HG02798 (cell line): ENCODE data around the gene BMP2K.
"Not testable (repeated sequence)": the region's sequence is repeated elsewhere in the genome, so short reads cannot be mapped to it uniquely, and the experiment has no call there.

Source experiments
- ATAC-seq: cut with Tn5 transposase; IDR thresholded peaks from one replicate; pipeline ENCODE4 v1.9.1; 2021; ENCODE audit warnings: mild to moderate bottlenecking; ENCODE audit not compliant: unreplicated experiment, poor library complexity

BMP2K gene

DNA sequence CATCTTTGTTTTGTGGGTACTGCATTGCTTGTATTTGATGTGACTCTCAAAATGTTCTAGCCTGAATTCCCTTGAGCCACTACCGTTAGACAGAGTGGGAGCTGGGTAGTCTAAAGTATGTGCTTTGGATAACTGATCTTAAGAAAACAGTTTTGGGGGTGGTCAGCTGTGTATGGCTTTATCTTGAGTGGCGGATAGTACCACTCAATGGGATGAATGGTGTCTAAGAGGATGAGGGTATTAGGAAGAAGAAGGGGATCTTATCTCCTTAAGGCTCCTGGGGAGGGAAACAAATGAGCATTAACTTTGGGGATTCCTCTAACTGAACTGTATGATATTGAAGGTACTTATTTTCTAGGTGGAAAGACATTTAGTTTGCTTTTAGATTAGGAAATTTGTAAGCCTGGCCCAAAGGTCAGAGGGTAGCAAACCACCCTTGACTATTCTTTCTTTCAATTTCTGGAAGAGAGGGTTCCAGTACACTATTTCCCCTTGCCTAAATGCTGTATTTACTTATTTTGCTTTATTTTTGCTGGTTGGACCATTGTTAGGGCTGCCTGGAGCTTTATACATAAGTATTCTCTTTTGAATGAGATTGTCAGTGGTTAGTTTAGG, 11.3 kb downstream of the BMP2K start:
- ATAC-seq, result no peak

DNA sequence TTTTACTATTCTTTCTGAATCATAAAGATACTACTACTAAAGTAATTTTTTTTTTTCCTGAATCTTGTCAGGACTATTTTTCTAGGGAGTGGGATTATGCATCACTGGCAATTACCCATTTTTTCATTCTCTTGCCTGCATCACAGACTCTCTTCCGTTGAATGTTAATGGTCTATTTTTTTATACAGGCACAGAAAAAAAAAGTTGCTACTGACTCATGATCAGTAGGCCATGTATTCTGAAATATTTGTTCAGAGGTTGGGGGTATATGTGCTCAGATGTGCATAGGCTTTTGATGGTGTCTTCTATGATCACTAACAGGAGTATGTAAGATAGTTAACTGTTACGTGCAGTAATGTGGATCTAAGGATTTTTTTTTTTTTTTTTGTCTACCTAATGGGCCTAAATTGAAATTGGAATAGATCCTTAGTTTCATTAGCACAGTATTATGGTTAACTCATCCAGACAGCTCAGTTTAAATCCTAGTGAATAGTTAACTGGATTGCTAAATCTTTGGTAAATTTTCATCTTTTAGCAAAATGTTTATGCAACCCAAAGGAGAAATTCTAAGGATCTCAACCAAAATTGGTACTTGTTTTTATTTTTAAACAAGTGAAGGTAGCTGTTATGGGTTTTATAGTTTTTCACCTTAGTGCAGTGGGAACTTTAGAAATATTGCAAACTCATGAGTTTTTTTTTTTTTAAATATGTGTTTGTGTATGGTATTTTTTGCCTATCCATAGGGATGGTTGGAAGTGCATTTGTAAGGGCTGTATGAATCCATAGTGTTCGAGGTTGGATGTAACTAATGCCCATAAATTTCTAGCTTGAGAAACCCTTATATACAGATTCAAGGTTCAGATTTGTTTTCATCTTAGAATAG, 12.1 kb downstream of the BMP2K start:
- no peak for ATAC-seq

DNA sequence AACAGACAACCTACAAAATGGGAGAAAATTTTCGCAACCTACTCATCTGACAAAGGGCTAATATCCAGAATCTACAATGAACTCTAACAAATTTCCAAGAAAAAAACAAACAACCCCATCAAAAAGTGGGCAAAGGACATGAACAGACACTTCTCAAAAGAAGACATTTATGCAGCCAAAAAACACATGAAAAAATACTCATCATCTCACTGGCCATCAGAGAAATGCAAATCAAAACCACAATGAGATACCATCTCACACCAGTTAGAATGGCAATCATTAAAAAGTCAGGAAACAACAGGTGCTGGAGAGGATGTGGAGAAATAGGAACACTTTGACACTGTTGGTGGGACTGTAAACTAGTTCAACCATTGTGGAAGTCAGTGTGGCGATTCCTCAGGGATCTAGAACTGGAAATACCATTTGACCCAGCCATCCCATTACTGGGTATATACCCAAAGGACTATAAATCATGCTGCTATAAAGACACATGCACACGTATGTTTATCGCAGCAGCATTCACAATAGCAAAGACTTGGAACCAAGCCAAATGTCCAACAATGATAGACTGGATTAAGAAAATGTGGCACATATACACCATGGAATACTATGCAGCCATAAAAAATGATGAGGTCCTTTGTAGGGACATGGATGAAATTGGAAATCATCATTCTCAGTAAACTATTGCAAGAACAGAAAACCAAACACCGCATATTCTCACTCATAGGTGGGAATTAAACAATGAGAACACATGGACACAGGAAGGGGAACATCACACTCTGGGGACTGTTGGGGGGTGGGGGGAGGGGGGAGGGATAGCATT, 19.7 kb downstream of the BMP2K start:
- ATAC-seq, result not testable (repeated sequence)

DNA sequence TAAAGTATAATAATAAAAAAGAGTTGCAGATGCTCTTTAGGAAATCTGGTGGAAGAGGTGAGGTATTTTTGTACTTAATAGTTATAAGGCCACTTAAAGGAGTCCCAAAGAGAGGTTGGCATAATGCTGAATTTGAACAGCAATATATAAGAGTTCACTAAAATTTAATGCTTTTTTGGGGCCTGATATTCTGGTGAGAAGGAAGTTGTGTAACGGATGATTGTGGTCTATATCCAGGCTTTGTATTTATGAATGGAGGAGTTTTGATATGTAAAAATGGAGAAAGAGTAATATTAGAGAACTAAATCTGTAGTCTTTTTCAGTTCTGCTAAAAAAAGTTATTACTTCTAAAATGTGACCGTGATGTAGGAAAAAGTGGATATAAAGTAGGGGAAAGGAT, 20.4 kb downstream of the BMP2K start:
- ATAC-seq, result no peak

DNA sequence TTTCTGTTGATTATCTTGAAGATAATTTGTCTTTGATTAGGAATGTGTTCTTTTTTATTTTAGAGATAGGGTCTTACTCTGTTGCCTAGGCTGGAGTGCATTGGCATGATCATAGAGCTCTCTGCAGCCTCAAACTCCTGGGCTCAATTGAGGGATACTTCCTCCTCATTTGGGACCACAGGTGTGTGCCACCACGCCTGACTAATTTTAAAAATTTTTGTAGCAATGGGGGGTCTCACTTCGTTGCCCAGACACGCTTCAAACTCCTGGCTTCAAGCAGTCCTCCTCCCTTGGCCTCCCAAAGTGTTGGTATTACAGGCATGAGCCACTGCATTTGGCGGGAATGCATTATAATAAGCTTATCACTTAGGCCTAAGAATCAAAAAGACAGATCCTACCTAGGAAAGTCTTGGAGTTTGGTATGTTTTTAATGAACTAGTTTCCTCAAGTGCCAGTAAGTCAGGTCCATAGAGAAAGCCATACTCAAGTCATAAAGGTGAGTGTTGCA, 21.7 kb downstream of the BMP2K start:
- ATAC-seq, result no peak

DNA sequence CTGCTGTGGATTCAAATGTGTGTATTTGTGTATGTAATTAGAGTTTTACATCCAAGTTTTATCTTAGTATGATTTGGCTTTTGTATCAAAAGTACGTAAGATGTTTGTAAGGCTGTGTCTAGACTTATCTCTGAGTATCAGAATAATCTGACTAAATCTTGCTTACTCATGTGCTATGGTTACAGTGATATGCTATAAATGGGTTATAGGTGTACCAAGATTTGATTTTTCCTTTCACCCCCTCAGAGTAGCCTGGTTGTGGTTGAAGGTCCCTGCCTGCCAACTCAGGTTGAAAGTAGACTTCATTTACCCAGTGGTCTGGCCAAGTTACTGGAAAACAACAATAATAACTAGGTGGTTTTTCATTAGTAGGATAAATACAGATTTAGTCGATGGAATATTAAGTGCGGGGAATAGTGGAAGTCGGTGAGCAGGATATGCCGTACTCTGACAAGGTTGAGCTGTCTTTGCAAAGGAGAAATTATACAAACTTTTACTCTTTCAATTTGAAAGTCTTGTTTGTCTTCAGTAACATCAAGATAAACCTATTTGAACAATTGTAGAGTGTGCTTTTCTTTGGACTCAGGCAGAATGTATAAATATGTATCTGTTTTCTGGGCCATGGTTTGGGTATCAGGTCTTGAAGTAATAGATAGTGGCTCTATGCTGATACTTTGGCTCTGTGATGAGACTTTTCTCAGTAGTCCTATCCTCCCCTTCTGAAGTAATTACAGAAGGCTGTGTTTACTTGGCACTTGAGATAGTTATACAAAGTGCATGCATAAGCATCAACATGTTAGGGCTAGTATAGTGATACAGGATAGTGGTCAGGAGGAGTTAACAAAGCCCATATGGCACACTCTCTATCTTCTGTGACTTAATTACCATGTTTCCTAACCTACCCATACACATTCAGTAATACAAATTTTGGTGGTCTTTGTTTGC, 23.7 kb downstream of the BMP2K start:
- ATAC-seq, result peak; percentile 61

DNA sequence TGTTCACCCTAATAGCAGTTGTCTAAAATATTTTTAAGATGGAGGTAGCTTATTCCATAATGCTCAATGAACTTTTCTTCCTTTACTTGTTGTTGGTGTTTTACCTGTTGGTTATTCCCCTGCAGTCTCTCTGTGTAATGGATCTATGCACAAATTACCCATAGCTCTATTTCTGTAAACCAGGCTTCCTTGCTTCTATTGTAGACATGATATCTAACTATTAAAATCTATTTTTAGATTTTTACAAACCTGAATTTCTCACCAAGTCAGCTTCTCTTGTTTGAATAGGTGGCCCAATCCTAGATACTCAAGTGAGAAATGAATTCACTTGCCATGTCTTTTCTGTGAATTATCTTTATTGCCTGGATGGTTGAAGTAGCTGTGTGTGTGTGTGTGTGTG, 24.8 kb downstream of the BMP2K start:
- ATAC-seq, result no peak

DNA sequence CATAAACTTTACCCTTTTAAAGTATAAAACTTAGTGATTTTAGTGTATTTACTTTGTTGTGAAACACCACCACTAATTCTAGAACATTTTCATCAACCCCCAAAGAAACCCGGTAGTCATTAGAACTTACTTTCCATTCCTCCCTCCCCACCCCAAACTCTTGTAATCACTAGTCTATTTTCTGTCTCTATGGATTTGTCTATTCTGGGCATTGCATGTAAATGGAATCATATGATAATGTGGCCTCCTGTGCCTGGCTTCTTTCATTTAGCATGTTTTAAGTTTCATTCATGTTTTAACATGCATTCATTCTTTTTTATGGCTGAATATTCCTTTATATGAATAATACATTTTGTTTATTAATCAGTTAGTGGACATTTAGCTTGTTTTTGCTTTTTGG, 27.8 kb downstream of the BMP2K start:
- no peak for ATAC-seq

DNA sequence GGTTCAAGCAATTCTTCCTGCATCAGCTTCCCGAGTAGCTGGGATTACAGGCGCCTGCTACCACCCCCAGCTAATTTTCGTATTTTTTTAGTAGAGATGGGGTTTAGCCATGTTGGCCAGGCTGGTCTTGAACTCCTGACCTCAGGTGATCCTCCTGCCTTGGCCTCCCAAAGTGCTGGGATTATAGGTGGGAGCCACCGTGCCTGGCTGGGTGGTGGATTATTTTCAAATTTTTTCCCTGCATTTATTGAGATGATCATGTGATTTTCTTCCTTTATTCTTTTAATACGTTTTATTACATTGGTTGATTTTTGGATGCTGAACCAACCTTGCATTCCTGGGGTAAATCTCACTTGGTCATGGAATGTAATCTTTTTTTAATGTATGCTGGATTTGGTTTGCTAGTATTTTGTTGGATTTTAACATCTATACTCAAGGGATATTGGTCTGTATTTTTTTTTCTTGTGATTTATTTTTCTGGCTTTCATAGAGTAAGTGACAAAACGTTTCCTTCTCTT, 30.9 kb downstream of the BMP2K start:
- ATAC-seq, result no peak

DNA sequence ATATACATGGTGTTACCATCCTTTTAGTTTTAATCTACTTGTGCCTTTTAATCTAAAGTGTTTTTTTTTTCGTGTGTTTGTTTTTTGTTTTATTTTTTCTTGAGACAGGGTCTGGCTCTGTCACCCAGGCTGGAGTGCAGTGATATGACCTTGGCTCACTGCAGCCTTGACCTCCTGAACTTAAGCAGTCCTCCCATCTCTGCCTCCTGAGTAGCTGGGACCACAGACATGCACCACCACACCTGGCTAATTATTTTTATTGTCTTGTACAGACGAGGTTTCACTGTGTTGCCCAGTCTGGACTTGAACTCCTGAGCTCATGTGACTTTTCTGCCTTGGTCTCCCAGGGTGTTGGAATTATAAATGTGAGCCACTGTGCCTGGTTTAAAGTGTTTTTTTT, 33.1 kb downstream of the BMP2K start:
- ATAC-seq, result no peak

DNA sequence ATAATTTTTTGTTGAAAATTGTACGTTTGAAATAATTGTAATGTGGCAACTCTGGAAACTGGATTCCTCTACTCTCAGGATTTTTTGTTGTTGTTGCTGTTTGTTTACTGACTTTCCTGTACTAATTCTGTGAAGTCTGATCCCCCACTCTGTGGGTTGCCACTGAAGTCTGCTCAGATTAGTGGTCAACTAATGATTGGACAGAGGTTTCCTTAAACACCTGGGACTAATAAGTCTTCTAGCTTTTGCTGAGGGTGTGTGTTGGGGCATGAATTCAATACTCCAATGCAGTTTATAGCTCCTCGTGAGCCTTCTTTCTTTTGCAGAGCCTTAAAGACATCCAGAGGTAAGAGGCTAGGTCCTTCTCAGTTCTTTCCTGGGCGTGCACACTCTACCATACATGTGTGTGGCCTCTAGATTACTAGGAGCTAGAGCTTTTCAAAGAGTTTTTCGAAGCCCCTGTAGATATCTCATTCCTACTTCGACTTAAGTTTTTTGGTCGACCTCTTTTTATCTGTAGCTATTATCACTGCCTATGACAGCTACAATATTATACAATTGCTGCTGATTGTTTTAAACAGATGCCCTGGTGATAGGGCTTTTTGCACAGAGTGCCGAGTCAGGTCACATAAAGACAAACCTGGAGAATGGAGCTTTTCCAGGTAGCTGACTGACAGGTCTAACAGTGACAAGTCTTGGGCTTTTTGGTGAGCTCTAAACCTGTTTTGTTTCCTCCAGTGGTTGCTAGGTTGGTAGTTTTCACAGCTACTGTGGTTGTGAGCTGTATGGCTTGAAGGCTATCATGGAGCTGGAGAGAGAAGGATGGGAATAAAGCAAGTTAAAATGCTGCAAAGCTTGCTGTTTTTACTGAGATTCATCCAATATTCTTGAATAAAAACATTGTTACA, 34.0 kb downstream of the BMP2K start:
- no peak for ATAC-seq

DNA sequence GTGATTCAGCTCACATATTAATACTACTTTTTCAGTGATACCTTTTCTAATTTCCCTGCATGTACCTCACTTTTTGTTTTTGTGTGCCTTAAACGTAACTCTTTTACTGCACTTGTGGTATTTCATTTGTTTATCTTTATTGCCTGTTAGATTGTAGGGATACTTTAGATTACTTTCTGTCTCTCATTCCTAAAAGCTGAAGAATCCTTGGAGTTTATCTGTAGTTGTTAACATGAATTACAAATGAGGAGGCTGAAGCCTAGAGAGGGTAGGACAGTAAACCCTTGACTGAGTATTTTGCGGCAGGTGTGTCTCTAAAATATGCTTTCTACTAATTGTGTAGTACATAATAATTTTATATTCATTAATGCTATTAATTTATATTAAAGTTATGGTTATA, 34.9 kb downstream of the BMP2K start:
- ATAC-seq, result no peak

DNA sequence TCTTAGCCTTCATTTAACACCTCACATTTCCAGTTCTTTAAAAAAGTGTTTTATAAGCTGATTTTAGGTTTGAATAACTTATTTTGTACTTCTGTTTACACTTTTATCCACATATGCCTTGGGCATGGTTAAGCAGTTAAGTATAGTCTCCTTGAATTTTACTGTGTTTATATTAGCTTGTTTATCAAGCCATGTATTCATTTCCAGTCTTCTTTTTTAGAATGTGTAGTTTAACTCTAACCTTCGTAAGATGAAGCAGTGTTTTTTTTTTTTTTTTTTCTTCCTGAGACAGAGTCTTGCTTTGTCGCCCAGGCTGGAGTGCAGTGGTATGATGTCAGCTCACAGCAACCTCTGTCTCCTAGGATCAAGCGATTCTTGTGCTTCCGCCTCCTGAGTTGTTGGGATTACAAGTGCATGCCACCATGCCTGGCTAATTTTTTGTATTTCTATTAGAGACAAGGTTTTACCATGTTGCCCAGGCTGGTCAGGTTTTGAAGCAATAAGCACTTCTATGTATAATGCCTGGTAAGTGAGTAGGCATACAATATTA, 42.5 kb downstream of the BMP2K start:
- ATAC-seq, result no peak

DNA sequence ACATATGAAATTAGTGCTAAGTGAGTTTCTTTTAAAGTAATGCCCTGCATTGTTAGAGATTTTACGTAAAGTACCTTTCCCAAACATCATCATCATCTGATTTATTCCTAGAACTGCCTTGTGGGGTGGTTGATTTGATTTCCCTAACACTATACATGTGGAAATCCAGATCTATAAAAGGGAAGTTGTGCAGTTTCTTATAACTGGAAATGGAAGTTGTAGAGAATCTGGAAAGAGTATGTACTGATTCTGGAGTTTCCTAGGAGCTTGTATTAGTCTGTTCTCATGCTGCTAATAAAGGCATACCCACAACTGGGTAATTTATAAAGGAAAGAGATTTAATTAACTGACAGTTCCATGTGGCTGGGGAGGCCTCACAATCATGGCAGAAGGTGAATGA, 47.9 kb downstream of the BMP2K start:
- ATAC-seq, result no peak

DNA sequence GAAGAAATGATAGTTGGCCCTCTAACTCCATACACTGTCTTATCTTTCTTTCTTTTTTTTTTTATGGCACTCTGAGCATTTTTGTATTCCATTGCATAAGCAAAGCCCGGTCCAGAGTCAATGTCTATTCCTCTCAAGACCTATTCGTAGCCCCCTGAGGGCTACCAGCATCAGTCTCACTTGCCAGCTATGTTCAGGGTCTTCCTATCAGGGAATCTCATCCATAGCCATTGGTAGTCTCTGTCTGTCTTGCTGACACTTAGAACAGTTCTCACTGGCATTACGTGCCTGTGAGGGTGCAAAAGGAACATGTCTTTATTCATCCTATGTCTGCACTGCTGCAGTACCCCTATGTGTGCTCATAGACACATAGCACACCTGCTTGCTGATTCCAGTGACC, 51.0 kb downstream of the BMP2K start:
- no peak for ATAC-seq

DNA sequence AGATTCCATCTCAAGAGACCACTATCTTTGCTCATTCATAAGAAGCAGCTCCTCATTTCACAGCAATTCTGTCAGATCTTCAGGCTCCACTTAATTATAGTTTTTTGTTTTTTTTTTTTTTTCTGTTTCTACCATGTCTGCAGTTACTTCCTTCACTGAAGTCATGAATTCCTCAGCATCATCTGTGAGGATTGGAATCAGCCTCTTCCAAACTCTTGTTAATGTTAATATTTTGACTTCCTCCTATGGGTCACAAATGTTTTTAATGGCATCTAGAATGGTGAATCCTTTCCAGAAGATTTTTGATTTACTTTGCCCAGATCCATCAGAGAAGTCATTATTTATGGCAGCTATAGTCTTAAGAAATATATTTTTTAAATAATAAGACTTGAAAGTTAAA, 53.1 kb downstream of the BMP2K start:
- ATAC-seq, result no peak

DNA sequence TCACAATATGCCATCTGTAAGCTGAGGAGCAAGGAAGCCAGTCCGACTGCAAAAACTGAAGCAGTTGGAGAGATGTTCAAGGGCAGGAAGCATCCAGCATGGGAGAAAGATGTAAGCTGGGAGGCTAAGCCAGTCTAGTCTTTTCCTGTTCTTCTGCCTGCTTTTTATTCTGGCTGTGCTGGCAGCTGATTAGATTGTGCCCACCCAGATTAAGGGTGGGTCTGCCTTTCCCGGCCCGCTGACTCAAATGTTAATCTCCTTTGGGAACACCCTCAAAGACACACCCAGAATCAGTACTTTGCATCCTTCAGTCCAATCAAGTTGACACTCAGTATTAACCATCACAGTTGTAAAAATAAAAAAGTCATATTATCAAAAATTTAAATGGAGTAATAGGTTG, 63.5 kb downstream of the BMP2K start:
- ATAC-seq, result not testable (repeated sequence)

DNA sequence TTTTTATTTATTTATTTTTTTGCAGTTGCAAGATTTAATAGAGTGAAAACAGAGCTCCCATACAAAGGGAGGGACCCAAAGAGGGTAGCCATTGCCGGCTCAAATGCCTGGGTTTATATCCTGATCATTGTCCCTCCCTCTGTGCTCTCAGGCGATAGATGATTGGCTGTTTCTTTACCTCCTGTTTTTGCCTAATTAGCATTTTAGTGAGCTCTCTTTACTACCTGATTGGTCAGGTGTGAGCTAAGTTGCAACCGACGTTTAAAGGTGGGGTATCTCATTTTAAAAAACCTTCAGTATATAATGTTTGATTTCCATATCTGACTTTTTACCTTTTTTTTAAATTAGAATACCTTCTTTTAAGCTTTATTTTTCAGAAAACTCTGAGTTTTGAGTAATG, 64.1 kb downstream of the BMP2K start:
- not testable (repeated sequence) for ATAC-seq
